Measurements from ENCODE around the gene JARID2. TPM values are rescaled to one million over a fixed set of nuclear protein-coding genes. Genes with fewer than 3 reads are reported as not detected.

The JARID2 gene
- total and polyA plus RNA-seq, 9 of the 15 experiments (the other 6 are each of a cell fraction or from before 2014, with no cell fraction given) = 5.0 to 29.0 (median 15.6) TPM

- no peak for ATAC-seq
- no TSS peak for BruUV-seq (replicated peaks)
- POLR2A ChIA-PET = no interaction called here
- no peak overlapping the region for H3K4me3 ChIP-seq
- FAIRE-seq = peak; percentile 23
- intact Hi-C loops (cut with micrococcal nuclease) (no loop called here), in situ Hi-C loops (cut with MboI) (no loop called here)
- TF ChIP-seq EGR1 (conservative IDR thresholded peaks at IDR 0.05) = peak; percentile 43; the same call in 1 of the 2 replicates
- TF ChIP-seq RBBP5 (IDR thresholded peaks at IDR 0.05; ENCODE audit: borderline replicate concordance, insufficient read depth, low read length, poor library complexity, severe bottlenecking) = no peak
- CTCF ChIA-PET (ENCODE audit: low intra/inter-chr PET ratio) = no interaction called here
- no peak for DNase-seq (ENCODE audit: extremely low read depth in 1 of 4, low spot score in 3 of 4)
- no peak overlapping the region for H3K9ac ChIP-seq (ENCODE audit: insufficient read depth in 1 of 2, low read depth in 2 of 2, low read length in 2 of 2)
- H3K79me2 ChIP-seq (ENCODE audit: control insufficient read depth, insufficient read depth, low read length) = no peaks in the 10 kb centered on the region
- 90% methylated on average over 16 of the region's 16 CpGs for WGBS (ENCODE audit: insufficient coverage, low coverage, missing lambda C conversion rate)
- peaks cover 83% of the 10 kb centered on the region for H3K36me3 ChIP-seq (ENCODE audit: control insufficient read depth, insufficient read depth, low read length)
- no peaks in the 10 kb centered on the region for H3K9me3 ChIP-seq (replicated peaks; ENCODE audit: control insufficient read depth, insufficient read depth, low read depth, low read length)
- no peaks in the 10 kb centered on the region for H4K20me1 ChIP-seq (replicated peaks; ENCODE audit: control insufficient read depth, insufficient read depth, low read length)
- H3K4me1 ChIP-seq (replicated peaks in 1 of 2; ENCODE audit: control insufficient read depth in 2 of 2, insufficient read depth in 2 of 2, low read length in 2 of 2) = peaks cover 0 to 8% of the 10 kb centered on the region in 2 experiments; a peak in 3 of 5 replicates
- no peaks in the 10 kb centered on the region for H3K9me1 ChIP-seq (ENCODE audit: control insufficient read depth, insufficient read depth, low read length)
- H2AFZ ChIP-seq (ENCODE audit: low read depth, low read length) = no peak overlapping the region
- no peak overlapping the region for H3K27ac ChIP-seq (ENCODE audit: extremely low read depth, low read depth, low read length)
- H3K27me3 ChIP-seq (ENCODE audit: control insufficient read depth in 2 of 2, insufficient read depth in 2 of 2, low read length in 2 of 2) = no peaks in the 10 kb centered on the region
- H3K4me2 ChIP-seq (ENCODE audit: insufficient read depth, low read length) = no peak overlapping the region
These were observed 254.3 kb downstream of the JARID2 start for GRCh38 chr6:15500078-15500740.

- Histone ChIP-seq H3K79me2 (ENCODE audit: control insufficient read depth, insufficient read depth, low read length) (no peaks in the 10 kb centered on the region), H2AFZ (ENCODE audit: low read depth, low read length) (no peak overlapping the region), H3K9me3 (replicated peaks; ENCODE audit: control insufficient read depth, insufficient read depth, low read depth, low read length) (no peaks in the 10 kb centered on the region), H3K4me2 (ENCODE audit: insufficient read depth, low read length) (no peak overlapping the region), H3K9ac (ENCODE audit: insufficient read depth in 1 of 2, low read depth in 2 of 2, low read length in 2 of 2) (no peak overlapping the region; a peak in 2 of 4 replicates), H3K9me1 (ENCODE audit: control insufficient read depth, insufficient read depth, low read length) (no peaks in the 10 kb centered on the region), H3K4me1 (replicated peaks in 1 of 2; ENCODE audit: control insufficient read depth in 2 of 2, insufficient read depth in 2 of 2, low read length in 2 of 2) (peaks cover 0 to 8% of the 10 kb centered on the region in 2 experiments; a peak in 3 of 5 replicates), H3K36me3 (ENCODE audit: control insufficient read depth, insufficient read depth, low read length) (peaks cover 80% of the 10 kb centered on the region), H3K27ac (ENCODE audit: extremely low read depth, low read depth, low read length) (no peak overlapping the region), H4K20me1 (replicated peaks; ENCODE audit: control insufficient read depth, insufficient read depth, low read length) (no peaks in the 10 kb centered on the region), H3K4me3 (no peak overlapping the region), H3K27me3 (ENCODE audit: control insufficient read depth in 2 of 2, insufficient read depth in 2 of 2, low read length in 2 of 2) (no peaks in the 10 kb centered on the region)
- WGBS (ENCODE audit: insufficient coverage, low coverage, missing lambda C conversion rate) = 88% methylated on average over 35 of the region's 38 CpGs
- CTCF ChIA-PET (ENCODE audit: low intra/inter-chr PET ratio) = no interaction called here
- DNase-seq (ENCODE audit: extremely low read depth in 1 of 4, low spot score in 3 of 4) (no peak), FAIRE-seq (no peak), ATAC-seq (no peak)
- in situ Hi-C loops (cut with MboI) (no loop called here), intact Hi-C loops (cut with micrococcal nuclease) (no loop called here)
- POLR2A ChIA-PET = interaction anchor here (0.6 to 1.0 kb wide), 2 partner anchors 53 to 171 kb away, joined by 3 to 4 read pairs; no protein-coding TSS in a partner anchor
- no TSS peak for BruUV-seq (replicated peaks)
- no peak for TF ChIP-seq ZNF586 (CRISPR knock-in tag; conservative IDR thresholded peaks at IDR 0.05)
- TF ChIP-seq E2F6 (IDR thresholded peaks at IDR 0.05; ENCODE audit: borderline replicate concordance in 1 of 2, extremely low read depth in 1 of 2, insufficient read depth in 1 of 2, insufficient read length in 1 of 2, low read depth in 1 of 2, low read length in 1 of 2, poor library complexity in 1 of 2, severe bottlenecking in 1 of 2) = no peak
- TF ChIP-seq ETS1 (conservative IDR thresholded peaks at IDR 0.05; ENCODE audit: control insufficient read depth, low read depth, low read length) = no peak
- no peak for TF ChIP-seq NCOA6 (IDR thresholded peaks at IDR 0.05)
- TF ChIP-seq CREB3 (tag; conservative IDR thresholded peaks at IDR 0.05; ENCODE audit: low read depth) = no peak
- TF ChIP-seq ZFP1 (CRISPR knock-in tag; IDR thresholded peaks at IDR 0.05) = no peak
- no peak for TF ChIP-seq TSC22D4 (tag; IDR thresholded peaks at IDR 0.05)
These were observed 255.3 kb downstream of the JARID2 start for GRCh38 chr6:15500901-15501825.

All from K562 (cell line).